Medulla oblongata (tissue), 1 donor: ENCODE results near the gene MAPK14.

ENCODE experiments used
- DNase-seq: peaks from one replicate; pipeline ENCODE4 v3.0.0-alpha.2; 2015; ENCODE audit errors: extremely low spot score

MAPK14 gene

DNA sequence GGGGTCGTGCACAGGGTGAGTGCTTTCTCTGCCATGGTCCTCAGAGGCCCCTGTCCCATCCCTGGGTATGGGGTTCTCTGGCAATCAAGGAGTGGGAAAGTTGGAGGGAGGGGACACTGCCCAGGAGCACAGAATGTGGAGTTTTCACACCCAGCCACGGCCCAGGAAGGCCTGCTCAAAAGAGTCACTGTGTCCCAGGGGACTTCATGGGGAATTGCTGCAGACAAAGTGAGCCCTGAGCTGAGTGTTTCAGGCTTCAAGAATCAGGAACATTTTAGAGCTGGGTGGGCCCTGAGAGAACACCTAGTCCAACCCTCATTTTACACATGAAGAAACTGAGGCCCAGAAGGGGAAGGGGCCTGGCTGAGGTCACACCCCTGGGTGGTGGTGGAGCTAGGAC, 108.4 kb downstream of the MAPK14 start:
- no peak for DNase-seq

DNA sequence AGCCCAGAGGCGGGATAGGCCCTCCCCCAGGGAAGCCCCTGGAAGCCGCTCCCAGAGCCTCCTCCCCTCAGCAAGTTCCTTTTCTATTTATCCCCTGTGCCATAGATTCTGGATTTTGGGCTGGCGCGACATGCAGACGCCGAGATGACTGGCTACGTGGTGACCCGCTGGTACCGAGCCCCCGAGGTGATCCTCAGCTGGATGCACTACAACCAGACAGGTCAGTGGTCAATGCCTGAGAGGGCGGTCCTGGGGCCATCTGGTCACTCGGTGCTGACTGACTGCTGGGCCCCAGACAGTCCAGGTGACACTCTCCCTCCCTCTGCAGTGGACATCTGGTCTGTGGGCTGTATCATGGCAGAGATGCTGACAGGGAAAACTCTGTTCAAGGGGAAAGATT, 108.9 kb downstream of the MAPK14 start:
- no peak for DNase-seq

DNA sequence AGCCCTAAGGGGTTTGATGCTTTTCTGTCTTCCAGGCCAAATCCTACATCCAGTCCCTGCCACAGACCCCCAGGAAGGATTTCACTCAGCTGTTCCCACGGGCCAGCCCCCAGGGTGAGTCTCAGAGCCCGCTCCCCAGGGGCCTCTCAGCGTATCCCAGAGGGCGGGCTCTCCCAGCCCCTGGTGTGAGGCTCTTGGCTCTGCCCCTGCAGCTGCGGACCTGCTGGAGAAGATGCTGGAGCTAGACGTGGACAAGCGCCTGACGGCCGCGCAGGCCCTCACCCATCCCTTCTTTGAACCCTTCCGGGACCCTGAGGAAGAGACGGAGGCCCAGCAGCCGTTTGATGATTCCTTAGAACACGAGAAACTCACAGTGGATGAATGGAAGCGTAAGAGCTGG, 111.1 kb downstream of the MAPK14 start:
- no peak for DNase-seq

DNA sequence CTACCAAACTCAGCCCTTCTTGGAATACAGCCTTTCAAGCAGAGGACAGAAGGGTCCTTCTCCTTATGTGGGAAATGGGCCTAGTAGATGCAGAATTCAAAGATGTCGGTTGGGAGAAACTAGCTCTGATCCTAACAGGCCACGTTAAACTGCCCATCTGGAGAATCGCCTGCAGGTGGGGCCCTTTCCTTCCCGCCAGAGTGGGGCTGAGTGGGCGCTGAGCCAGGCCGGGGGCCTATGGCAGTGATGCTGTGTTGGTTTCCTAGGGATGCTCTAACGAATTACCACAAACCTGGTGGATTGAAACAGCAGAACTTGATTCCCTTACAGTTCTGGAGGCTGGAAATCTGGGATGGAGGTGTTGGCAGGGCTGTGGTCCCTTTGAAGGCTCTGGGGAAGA, 111.8 kb downstream of the MAPK14 start:
- no peak for DNase-seq

DNA sequence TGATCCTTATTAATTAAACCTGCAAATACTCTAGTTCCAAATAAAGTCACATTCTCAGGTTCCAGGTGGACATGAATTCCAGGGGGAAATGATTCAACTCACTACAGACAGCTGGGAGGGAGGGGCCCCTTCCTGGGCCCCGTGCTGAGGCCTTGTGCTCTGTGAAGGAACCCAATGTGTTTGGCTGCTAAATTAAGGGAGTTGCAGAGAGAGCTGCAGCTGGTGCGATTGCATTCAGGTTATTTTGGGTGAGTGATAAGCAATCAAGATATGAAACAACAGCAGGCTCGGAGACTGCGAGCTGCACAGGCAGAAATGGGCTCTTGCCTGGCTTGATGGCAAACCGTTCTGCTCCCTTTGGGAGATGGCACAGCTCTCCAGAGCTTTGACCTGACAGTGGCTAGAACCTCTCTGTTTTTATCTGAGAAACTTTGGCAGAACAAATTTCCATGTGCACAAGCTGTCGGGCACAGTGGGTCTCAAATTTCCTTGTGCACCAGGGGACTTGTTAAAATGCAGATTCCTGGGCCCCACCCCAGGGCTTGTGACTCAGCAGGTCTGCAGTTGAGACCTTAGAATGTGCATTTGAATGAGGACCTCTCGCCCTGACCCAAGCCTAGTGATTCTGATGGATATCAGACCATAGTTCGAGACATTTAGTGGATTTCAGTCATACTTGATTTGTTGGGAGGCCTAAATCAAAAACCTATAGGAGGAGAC, 112.5 kb downstream of the MAPK14 start:
- DNase-seq = no peak

DNA sequence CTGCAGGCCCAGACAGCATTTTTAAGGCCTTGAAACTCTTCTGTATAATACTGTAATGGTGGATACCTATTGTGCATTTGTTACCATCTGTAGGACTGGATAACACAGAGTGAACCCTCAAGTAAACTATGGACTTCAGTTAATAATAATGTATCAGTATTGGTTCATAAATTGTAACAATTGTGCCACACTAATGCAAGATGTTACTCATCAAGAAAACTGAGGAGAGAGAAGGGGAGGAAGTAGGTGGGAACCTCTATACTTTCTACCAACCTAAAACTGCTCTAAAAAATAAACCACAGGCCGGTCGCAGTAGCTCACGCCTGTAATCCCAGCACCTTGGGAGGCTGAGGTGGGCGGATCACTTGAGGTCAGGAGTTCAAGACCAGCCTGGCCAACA, 113.5 kb downstream of the MAPK14 start:
- DNase-seq = no peak

DNA sequence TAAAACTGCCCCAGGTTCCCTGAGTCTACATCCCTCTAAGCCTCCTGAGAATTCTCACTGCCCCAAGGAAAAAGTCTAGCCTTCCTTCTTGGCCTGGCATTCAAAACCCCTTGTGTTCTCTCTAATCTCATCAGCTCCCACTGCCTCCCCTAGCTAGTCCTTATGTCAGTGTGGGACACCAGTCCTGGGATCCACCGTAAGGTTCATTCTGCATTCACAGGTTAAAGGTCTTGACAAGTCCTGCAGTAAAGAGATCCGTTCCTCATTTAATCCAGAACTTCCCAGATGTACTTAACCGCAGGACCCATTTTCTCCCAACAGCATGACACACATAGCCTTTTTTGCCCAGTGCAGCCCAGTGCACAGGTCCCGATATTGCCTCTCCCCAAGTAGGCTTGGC, 114.4 kb downstream of the MAPK14 start:
- no peak for DNase-seq

DNA sequence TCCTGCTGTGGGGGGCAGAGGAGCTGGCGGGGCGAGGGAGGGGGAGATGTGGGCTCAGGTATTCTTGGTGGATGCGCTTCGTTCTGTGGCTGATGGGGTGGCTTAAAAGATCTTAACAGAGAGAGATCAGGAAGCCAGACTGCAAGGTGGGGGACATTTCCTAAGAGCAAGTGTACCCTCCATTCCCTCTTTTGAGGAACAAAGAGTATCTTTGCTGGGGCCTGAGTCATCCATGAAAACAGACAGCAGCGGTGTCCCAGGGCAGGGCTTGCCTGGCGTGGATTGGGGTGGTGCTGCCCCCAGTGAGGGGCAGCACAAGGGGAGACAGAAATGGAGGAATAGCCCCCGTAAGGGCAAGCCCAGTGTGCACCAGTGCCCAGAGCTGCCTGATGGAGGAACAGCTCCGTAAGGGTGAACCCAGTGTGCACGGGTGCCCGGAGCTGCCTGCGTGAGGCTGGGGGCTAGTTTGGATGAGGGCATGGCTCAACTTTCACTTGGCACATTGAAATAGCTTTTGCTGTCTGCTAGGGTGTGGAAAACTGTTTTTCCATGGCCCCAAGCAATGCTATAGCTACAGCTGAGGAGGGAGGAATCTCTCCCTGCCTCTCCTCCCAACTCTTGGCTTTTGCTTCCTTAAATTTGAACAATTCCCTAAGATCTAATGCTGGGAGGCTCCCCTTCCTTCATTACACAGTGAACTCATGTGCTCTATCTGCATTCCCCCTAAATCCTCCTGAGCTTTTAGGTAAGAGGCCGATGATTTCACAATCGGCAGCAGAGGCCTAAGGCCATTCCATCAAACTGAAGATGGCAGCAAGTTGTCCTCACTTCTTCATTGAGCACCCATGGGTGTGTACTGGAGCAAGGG, 115.6 kb downstream of the MAPK14 start:
- no peak for DNase-seq

DNA sequence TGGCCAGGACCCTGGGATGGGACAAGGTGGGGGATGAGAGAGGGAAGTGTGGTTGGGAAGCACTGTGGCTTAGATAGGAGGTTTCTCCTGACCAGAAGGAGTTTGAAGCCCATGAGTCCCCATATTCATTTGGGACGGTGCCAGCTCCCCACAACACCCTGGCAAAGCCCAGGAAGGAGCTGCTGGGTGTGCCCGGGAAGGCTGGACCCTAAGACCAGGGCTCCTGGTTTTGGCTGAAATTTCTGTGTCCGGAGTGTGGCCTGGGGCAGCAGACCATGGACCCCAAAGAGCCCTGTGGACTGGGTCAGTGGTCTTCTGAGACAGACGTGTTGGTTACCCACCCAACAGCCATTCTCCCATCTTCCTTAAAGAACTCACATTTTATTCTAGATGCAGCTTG, 117.9 kb downstream of the MAPK14 start:
- DNase-seq = no peak

DNA sequence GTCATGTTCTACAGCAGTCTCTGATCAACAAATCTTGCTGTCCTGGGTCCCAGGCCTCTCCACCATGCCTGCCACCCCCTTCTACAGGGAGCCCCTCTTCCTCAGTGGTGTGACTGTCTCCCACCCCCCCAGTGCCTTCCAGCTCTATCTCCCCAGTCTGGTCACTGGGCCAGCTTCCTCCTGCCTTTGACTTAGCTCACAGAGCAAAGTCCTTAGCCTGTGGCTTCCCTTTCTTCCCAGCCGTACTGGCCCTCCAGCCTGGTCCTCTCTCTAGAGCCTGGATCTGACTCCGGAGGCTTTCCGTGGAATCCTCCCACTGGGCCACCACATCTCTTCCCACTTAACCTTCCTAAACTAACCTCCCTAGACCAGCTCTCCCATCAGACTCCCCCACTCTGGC, 119.7 kb downstream of the MAPK14 start:
- no peak for DNase-seq

DNA sequence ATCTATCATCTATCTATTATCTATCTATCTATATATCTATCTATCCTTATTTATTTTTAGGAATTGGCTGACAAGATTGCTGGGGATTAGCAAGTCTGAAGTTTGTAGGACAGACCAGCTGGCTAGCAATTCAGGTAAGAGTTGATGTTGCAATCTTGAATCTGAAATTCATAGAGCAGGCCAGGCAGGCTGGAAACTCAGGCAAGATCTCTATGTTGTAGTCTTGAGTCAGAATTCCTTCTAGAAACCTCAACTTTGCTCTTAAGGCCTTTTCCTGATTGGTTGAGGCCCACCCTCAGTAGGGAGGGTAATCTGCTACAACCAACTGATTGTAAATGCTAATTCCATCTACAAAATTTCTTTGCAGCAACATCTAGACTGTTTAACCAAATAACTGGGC, 121.9 kb downstream of the MAPK14 start:
- DNase-seq = no peak

DNA sequence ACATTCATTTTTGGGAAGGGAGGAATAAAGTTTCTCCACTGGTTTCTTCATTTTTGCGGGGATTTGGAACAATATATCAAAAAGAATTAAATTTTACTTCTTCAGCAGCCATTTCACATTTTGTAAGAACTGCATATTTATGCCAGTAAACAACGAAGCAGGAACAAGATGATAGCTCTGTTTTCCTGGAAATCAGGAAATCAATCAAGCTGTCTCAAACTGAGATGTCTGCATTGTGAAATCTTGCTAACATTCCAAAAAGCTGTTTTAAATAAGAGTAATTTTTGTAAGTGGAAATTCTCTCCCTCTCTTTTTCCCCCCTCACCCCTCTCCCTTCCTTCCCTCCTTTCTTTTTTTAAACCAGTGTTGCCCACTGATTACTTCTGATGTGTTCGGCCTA, 122.7 kb downstream of the MAPK14 start:
- DNase-seq = no peak

DNA sequence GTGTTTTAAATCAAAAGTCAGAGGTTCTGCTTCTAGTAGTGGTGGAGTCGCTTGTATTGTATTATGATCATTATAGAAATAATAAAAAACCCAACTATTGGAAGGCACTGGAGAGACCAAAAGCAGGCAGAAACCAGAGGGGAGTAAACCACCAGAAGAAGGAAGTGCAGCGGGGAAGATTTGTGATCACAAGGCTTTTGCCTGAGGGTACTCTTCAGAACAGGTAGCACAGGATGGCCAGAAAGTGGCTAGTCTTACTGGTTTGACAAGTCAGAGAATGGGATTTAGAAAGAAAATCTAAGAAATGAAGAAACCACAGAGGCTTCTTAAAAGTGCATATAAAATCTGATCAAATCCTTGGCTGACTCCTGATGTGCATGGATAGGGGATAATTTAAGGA, 126.7 kb downstream of the MAPK14 start:
- no peak for DNase-seq

DNA sequence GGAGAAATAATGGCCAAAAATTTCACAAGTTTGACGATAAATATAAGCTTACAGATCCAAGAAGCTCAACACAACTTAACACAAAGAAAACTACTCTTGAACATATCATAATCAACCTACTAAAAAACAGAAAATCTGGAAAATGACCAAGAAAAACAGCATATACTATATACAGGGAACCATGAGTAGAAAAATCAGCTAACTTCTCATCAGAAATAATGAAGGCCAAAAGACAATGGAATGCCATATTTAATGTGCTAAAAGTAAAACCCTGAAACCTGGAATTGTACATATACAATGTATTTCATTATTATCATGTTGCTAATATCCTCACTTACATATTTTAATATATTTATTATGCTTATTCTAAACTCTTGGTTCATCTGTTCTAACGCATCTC, 128.1 kb downstream of the MAPK14 start:
- no peak for DNase-seq

DNA sequence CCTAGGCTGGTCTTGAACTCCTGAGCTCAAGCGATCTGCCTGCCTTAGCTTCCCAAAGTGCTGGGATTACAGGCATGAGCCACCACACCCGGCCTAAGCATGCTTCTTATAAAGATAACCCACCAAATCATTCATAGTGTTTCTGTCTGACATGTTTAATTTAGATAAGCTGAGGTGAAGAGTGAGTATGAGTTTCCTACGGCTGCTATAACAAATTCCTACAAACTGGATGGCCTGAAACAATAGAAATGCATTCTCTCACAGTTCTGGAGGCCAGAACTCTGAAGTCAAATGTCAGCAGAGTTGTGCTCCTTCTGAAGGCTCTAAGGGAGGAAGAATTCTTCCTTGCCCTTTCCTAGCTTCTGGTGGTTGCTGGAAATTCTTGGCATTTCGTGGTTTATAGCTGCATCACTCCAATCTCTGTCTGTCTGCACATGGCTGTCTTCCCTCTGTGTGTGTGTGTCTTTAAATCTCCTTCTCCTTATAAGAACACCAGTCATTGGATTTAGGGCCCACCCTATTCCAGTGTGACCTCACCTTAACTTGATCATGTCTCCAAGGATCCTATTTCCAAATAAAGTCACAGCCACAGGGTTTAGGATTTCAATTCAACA, 132.6 kb downstream of the MAPK14 start:
- no peak for DNase-seq
